MM.1S (cell line): ENCODE results near the gene AFAP1.

Experiments
- CTCF ChIP-seq: fragments of 300-600 bp; sonication (generic); IDR thresholded peaks from 2 replicates; pipeline ENCODE4 v1.5.1; 2016; ENCODE audit warnings: antibody characterized with exemption, low read length, mixed read lengths
- EZH2 ChIP-seq: fragments of 300-600 bp; sonication (generic); optimal IDR thresholded peaks from 2 replicates; pipeline ENCODE3; 2017; ENCODE audit warnings: low read depth, mild to moderate bottlenecking, antibody characterized with exemption, low read length, mixed read lengths
- EZH2phosphoT487 ChIP-seq: fragments of 300-600 bp; sonication (generic); IDR thresholded peaks from 2 replicates; pipeline ENCODE4 v1.6.1; 2018; ENCODE audit warnings: antibody characterized with exemption, low read length

GRCh38 chr4:7767526-7767925, 172.1 kb downstream of the AFAP1 start:
- no peak for TF ChIP-seq CTCF
- no peak for TF ChIP-seq EZH2
- no peak for TF ChIP-seq EZH2phosphoT487
